OCI-M2 (cell line): ENCODE data around the gene ADCY5.

Source experiments
- DNase-seq: peaks from one replicate; lab custom pipeline; 2025; ENCODE audit not compliant: unreplicated experiment; lab: John Stamatoyannopoulos, UW

Gene ADCY5

DNA sequence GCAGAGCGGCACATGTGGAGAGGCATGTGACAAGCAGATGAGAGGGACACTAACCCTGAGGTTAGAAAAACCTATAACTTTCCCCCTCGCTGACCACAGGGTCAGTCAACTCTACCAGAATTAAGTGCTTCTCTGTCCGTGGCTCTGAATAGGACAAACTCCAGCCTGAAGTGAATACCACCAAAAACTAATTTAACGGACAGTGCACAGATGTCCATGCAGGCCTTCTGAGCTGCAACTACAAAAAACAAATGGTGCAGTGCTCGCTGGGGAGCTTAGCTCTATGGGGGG lies 59.3 kb downstream of the ADCY5 start:
- no peak for DNase-seq

DNA sequence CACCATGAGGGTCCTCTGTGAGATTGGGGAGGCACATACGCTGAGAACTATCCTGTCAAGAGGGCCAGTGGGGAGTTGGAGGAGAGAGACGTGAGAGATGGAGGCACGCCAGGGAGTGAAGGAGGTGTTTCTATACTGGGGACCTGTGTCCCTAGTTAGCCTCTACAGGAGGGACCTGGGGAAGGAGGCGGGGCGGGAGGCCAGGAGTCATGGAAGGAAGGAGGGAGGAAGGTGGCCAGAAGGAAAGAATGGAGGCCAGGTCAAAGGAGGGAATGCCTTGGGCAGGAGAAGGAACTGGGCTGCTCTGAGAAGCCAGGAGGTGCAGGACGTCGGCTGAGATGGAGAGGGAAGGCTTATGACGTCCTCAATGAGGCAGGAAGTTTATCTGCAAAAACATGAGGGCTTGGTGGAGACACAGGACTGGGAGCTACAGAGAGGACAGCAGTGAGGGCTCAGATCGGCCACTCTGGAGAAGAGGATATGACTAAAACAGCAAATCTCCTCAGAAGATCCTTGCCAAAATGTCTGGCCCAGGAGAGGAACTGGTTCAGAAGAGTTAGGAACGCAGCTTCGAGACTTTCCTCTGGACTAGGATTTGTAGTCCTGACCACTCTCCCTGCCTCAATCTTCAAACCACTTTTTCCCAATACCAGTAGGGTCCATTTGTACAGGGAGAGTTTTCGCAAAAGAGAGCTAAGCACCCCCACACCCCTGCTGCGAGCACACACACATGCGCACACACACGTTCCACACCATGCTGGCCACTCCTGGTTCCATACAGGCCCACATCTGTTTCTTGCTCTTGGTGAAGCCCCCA lies 59.9 kb downstream of the ADCY5 start:
- no peak for DNase-seq

- no peak for DNase-seq
Measured at GRCh38 chr3:123388042-123388441, 60.8 kb downstream of the ADCY5 start.

- no peak for DNase-seq
Measured at GRCh38 chr3:123387532-123387931, 61.4 kb downstream of the ADCY5 start.

DNA sequence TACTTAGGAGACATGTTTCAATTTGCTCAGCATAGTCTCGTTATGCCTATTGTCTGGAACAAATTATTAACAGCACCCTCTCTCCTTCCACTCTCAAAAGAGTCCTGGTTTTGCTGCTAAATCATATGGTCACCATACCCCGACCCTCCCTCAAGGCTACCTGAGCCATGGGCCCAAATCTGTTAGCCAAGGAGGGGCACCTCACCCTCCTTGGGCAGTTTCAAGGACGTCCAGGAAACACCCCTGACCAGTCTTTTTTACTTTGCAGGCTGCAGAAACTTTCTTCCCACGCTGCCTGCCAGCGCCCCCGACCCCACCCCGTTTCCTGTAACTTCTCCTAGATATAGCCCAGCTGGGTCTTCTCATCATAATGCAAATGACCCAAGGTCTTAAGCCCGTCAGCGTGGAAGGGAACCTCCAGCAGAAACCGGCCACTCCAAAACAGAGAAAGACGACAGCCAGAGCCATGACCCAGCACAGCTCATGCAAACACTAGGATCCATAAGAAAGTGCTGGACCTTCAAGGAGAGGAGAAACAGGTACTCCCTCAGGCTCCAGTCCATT lies 62.3 kb downstream of the ADCY5 start:
- no peak for DNase-seq

- DNase-seq = no peak
Measured at GRCh38 chr3:123385981-123386380, 62.9 kb downstream of the ADCY5 start.

- no peak for DNase-seq
Measured at GRCh38 chr3:123385499-123385898, 63.4 kb downstream of the ADCY5 start.

DNA sequence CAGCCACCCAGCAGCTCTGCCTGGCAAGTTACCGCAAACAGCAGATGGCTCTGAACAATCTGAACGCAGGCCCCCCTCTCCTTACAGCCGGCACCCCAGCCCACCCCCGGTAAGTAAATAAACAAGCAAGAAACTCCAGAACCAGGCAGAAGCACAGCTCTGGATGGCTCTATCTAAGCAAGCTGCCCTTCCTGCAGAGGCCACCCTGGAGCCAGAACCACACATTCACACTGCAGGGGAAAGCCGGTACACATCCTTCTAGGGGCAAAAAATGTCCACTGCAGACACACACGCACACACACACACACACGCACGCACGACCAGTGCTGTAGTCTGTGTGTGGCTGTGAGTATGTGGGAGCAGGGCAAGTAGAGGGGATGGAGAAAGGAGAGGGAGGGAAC lies 63.9 kb downstream of the ADCY5 start:
- DNase-seq = no peak

DNA sequence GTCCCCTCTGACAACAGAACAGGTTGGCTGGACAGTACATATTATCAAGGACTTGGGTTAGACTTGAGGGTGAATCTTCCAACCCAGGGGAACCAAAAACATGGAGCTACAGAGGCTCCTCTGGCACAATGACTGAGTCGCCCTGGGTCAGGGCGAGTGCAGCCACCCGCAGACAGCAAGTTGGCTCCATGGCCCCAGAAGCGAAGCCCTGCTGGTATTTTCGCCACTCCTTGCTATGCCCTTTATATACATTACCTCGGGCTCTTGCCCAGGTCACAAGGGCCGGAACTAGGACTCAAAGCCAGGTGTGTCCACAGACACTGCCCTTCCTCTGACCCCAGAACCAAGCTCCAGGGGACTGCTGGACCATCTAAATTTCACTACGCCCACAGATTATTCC lies 64.6 kb downstream of the ADCY5 start:
- no peak for DNase-seq

GRCh38 chr3:123383091-123384053 lies 65.5 kb downstream of the ADCY5 start:
- DNase-seq = no peak

- DNase-seq = no peak
Measured at GRCh38 chr3:123380261-123380660, 68.6 kb downstream of the ADCY5 start.

DNA sequence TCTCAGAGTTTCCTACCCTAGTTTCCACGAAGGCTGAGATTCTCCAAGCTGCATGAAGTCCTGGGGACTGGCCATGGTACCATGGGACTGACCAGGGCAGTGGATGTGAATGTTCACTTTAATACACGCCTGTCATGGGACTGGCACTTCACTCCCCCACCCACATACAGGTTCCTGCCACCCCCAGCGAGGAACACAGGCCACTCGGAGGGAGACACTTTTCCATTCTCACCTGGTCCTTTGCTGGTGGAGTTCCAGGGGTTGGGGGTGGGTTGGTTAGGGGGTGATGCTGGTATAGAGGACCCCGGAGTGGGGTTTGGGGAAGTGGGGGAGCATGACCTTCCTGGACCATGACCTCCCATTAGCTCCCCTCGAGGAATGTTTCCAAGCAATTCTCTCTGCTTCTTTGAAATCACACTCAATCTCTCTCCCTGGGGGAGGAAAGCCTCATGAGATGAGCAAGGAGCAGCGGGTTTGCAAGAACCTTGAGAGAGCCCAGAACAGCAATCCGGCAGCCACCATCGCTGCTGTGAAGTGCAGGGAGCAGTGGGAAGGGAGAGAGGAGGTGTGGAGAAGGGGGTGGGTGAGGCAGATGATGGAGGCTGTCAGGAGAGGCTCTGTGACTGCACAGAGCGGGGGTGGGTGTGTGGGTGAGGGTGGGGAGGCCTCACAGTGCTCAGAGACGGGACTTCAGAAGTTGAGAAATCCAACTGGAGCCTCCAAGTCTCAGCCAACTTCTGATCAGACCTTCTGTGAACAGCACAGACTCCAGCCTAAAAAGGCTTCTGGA lies 69.7 kb downstream of the ADCY5 start:
- no peak for DNase-seq

GRCh38 chr3:123378409-123378915 lies 70.4 kb downstream of the ADCY5 start:
- no peak for DNase-seq

DNA sequence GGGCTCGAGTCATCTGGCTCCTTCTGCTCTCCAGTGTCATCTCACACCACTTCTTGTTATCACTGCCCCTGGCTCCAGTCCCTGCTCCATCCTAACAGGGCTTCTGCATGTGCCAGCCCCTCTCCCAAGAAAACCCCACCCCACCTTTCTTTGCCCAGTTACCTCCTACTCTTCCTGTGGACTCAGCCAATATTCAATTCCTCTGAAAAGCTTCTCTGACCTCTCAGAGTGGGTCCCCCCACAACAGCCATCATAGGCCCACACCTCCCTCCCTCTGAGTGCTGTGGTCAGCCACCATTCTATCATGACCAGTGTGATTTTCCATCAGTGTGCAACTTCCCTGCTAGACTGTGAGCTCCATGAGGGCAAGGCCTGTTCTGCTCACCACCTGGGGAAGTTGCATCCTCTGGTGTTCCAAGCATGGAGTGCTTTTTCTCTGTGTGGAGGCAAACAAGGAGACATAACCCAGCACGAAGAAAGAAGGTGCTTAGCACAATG lies 71.6 kb downstream of the ADCY5 start:
- DNase-seq = no peak

DNA sequence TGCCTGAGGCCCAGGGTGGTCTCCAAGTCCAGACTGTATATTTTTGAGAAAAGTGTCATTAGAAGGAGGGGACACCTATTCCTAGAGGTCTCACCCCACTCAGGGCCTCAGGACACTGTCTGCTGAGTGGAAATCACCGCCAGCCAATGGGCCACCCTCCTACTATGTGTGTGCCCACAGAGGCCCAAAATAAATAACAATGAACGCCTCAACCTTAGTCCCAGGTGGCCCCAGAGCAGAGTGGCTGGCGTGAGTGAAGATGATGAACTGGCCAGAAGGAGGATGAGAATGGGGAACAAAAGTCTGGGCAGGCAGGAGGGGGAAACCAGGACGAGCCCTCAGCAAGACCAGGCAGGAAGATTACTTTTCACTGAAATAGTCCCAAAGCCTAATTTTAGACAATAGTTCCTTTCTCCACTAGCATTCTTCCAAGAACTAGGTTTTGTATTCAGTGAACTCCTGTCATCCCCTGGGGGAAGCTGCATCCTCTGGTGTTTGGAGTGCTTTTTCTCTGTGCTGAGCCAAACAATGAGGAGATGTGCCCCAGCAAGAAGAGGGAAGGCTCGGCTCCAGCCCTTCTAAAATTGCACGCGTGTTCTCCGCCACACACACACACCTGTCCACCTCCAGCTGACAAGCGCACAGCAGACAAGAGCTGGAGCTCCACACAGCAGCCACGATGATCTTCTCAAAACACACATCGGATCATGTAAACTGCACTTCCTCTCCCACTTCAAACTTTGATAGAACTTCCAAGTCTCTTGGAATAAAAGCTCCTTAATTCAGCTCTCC lies 72.2 kb downstream of the ADCY5 start:
- DNase-seq = no peak

DNA sequence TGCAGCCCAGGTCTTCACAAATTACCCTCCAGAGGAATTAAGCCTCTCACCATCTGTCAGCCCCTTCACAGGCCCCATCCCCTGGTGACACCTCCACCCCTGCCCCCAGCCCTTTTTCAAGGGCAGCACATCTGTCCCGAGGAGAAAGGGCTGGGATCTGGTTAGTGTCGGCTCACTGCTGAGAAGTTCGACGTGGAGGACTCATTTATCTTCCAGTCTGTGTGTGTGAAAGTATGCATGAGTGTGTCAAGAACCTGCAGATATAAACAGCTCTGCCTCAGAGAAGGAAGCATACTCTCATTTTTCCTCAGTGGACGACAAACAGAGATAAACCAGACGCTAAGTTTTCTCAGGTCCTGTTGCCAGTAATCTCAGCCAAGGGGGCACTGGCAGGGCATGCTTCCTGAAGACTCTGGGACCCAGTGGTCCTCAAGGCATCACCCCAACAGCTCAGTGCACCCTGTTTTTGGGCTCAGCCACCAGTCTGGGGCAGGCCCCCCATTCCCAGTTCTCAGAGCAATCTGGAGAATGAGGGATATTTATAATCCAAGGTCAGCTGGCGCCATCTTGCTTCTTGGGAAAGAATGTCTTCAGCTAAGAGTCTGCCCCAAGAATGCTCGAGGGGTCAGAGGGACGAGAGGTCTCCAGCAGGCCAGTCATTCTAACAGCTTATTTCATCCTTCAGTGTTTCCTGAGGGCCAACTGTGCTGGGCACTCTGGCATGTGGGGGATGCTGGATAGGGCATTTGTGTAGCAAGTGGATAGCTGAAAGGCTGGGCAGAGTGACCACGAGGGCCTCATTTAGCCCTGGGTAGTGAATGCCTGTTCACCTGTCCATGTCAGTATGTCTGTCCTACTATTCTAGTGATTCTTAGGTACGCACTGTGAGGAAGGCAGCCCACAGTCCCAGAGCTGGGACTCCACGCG lies 73.6 kb downstream of the ADCY5 start:
- DNase-seq = no peak

DNA sequence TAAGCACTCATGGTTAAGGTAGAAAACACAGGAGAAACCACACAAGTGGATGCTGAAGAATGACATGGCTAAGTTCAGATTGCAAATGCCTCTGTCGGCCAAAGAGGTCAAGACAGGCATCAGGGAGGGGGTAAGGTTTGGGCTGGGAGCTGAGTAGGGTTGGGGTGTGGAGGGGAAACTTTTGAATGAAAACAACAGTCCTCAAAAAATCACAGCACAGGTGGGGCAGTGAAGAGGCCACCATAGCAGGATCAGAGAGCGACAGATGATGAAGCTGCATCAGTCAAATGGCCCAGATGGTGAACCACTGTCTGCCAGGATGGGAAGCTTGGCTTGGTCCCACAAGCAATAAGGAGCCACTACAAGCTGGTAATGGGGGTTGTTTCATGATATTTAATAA lies 74.9 kb downstream of the ADCY5 start:
- no peak for DNase-seq

GRCh38 chr3:123373474-123373987 lies 75.4 kb downstream of the ADCY5 start:
- DNase-seq = no peak
